GM23338 (cell line): ENCODE data around the gene TMEM135. TPM values are rescaled to one million over a fixed set of nuclear protein-coding genes. Genes with fewer than 3 reads are reported as not detected.

Experiments used
- ATAC-seq: fragments of 200-7000 bp; cut with Tn5 transposase; 3 replicates; pipeline ENCODE4 v1.9.1; 2020
- DNase-seq: peaks from one replicate; pipeline ENCODE4 v3.0.0-alpha.2; 2015; ENCODE audit warnings: low spot score
- H2AFZ ChIP-seq: fragments of 200-600 bp; sonication (generic); 2 replicates; pipeline ENCODE4 v1.8.0; 2016; ENCODE audit warnings: antibody characterized with exemption, mild to moderate bottlenecking, moderate library complexity
- H3F3A ChIP-seq: fragments of 200-600 bp; sonication (generic); replicated peaks from 2 replicates; pipeline ENCODE4 v1.8.0; 2017; ENCODE audit warnings: antibody characterized with exemption, mixed run types, low read depth
- H3K27ac ChIP-seq: fragments of 200-600 bp; sonication (generic); 2 replicates; pipeline ENCODE4 v1.6.1; 2016; ENCODE audit warnings: low read depth
- H3K27me3 ChIP-seq: fragments of 200-600 bp; sonication (generic); 2 replicates; pipeline ENCODE4 v1.8.0; 2016; ENCODE audit warnings: mild to moderate bottlenecking, mixed run types, moderate library complexity; ENCODE audit not compliant: insufficient read depth
- H3K36me3 ChIP-seq: fragments of 200-600 bp; sonication (generic); 2 replicates; pipeline ENCODE4 v1.8.0; 2016; ENCODE audit warnings: mild to moderate bottlenecking; ENCODE audit not compliant: insufficient read depth
- H3K4me1 ChIP-seq: fragments of 200-600 bp; sonication (generic); 2 replicates; pipeline ENCODE4 v1.8.0; 2016; ENCODE audit warnings: mild to moderate bottlenecking, moderate library complexity; ENCODE audit not compliant: insufficient read depth
- H3K4me2 ChIP-seq: fragments of 200-600 bp; sonication (generic); 2 replicates; pipeline ENCODE4 v1.7.1; 2017; ENCODE audit warnings: mixed run types
- H3K4me3 ChIP-seq: fragments of 200-600 bp; sonication (generic); 2 replicates; pipeline ENCODE4 v1.6.1; 2016; ENCODE audit warnings: mixed run types
- H3K79me2 ChIP-seq: fragments of 200-600 bp; sonication (generic); replicated peaks from 2 replicates; pipeline ENCODE4 v1.8.0; 2017; ENCODE audit warnings: mild to moderate bottlenecking; ENCODE audit not compliant: insufficient read depth
- H3K9me2 ChIP-seq: fragments of 200-600 bp; sonication (generic); 2 replicates; pipeline ENCODE4 v1.8.0; 2017; ENCODE audit not compliant: insufficient read depth
- H4K20me1 ChIP-seq: fragments of 200-600 bp; sonication (generic); replicated peaks from 2 replicates; pipeline ENCODE4 v1.8.0; 2017; ENCODE audit warnings: mild to moderate bottlenecking; ENCODE audit not compliant: insufficient read depth
- H3K27ac Mint-ChIP-seq: 2 replicates; pipeline ENCODE4 v1.8.0; 2020; ENCODE audit warnings: inconsistent platforms, mild to moderate bottlenecking, moderate library complexity, mixed read lengths
- H3K27me3 Mint-ChIP-seq: 3 replicates; pipeline ENCODE4 v1.8.0; 2022; ENCODE audit warnings: low read depth, mild to moderate bottlenecking, moderate library complexity, mixed read lengths, inconsistent platforms; ENCODE audit not compliant: insufficient read depth, poor library complexity
- H3K36me3 Mint-ChIP-seq: 3 replicates; pipeline ENCODE4 v1.8.0; 2021; ENCODE audit warnings: low read depth, mild to moderate bottlenecking, inconsistent platforms, moderate library complexity, mixed read lengths
- H3K4me1 Mint-ChIP-seq: 3 replicates; pipeline ENCODE4 v1.8.0; 2020; ENCODE audit warnings: mild to moderate bottlenecking, inconsistent platforms, mixed read lengths
- H3K4me3 Mint-ChIP-seq: 3 replicates; pipeline ENCODE4 v1.8.0; 2021; ENCODE audit warnings: moderate library complexity, mild to moderate bottlenecking, inconsistent platforms, mixed read lengths
- H3K9me3 Mint-ChIP-seq: 3 replicates; pipeline ENCODE4 v1.8.0; 2020; ENCODE audit warnings: moderate library complexity, mild to moderate bottlenecking, inconsistent platforms, mixed read lengths
- CREB1 ChIP-seq: fragments of 250-450 bp; sonication (Bioruptor Pico); IDR thresholded peaks from 2 replicates; pipeline ENCODE4 v1.5.0; 2020; ENCODE audit warnings: low read depth, mild to moderate bottlenecking, moderate library complexity
- EZH2 ChIP-seq: fragments of 200-600 bp; sonication (generic); IDR thresholded peaks from one replicate; pipeline ENCODE4 v1.8.0; 2017; ENCODE audit warnings: antibody characterized with exemption, mild to moderate bottlenecking, low read depth; ENCODE audit not compliant: unreplicated experiment
- EZH2phosphoT487 ChIP-seq: fragments of 200-600 bp; sonication (generic); IDR thresholded peaks from one replicate; pipeline ENCODE4 v1.8.1; 2018; ENCODE audit warnings: antibody characterized with exemption; ENCODE audit not compliant: unreplicated experiment
- JUNB ChIP-seq: IDR thresholded peaks from one replicate; pipeline ENCODE4 v1.6.1; 2016; ENCODE audit warnings: antibody characterized with exemption; ENCODE audit not compliant: unreplicated experiment
- NANOG ChIP-seq: IDR thresholded peaks from 2 replicates; pipeline ENCODE4 v1.6.1; 2016; ENCODE audit warnings: antibody characterized with exemption, borderline replicate concordance
- POLR2AphosphoS5 ChIP-seq: IDR thresholded peaks from 2 replicates; pipeline ENCODE4 v1.6.1; 2016; ENCODE audit warnings: antibody characterized with exemption, low read depth
- STAT1 ChIP-seq: IDR thresholded peaks from one replicate; pipeline ENCODE4 v1.6.1; 2016; ENCODE audit warnings: antibody characterized with exemption; ENCODE audit not compliant: unreplicated experiment
- ZNF331 ChIP-seq: fragments of 250-450 bp; sonication (Bioruptor Pico); IDR thresholded peaks from 2 replicates; pipeline ENCODE4 v1.5.0; 2020; ENCODE audit warnings: low read depth, mild to moderate bottlenecking, moderate library complexity
- polyA plus RNA-seq: library from polyadenylated mRNA; unstranded; fragments of >200 nt; fragmentation: Nextera tagmentation; extraction: Ambion mirVana; gene quantifications from 2 replicates; pipeline ENCODE4 v1.2.1, GENCODE V29; 2016
- total RNA-seq: library from RNA; depleted of rRNA; stranded (reverse); fragments of >200 nt; shearing (Covaris generic); gene quantifications from 2 replicates; pipeline ENCODE4 v1.2.3, GENCODE V29; 2014
- TF ChIP-seq, protein P1 (sequence below): IDR thresholded peaks from 2 replicates; pipeline ENCODE4 v1.6.1; 2016; ENCODE audit warnings: antibody characterized with exemption
- TF ChIP-seq, protein P2 (sequence below), 2 experiments: fragments of 200-600 bp in 1 of 2; sonication (generic) in 1 of 2; conservative IDR thresholded peaks; 2 replicates each; pipeline versions ENCODE4 v1.5.1 to v1.6.1; 2016 to 2017; ENCODE audit warnings: antibody characterized with exemption in 2 of 2, low read depth in 2 of 2, mild to moderate bottlenecking in 2 of 2, moderate library complexity in 1 of 2
- TF ChIP-seq, protein P3 (sequence below): IDR thresholded peaks from one replicate; pipeline ENCODE4 v1.6.1; 2018; ENCODE audit warnings: antibody characterized with exemption; ENCODE audit not compliant: unreplicated experiment

TMEM135 gene
- total and polyA plus RNA-seq, 2 experiments from 2014 or later: 23.4 to 49.9 TPM

DNA sequence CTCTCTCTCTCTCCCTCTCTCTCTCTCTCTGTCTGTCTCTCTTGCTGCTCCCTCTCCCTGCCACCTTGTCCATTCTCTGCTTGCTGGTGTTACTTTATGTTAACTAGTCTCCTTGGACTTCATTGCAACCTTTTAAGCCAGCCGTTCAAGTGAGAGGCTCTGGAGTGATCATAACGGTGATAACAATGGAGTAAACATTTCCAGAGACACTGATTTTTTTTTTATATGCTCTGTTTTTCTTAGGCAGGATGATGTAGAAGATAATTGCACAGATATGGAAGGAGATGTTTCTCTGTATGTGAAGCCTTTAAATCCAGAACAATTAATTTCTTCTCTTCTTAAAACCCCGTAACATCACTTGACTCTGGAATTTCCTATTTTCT lies 287.7 kb downstream of the TMEM135 start (continued):
- no peak for TF ChIP-seq EZH2phosphoT487
- no peak for TF ChIP-seq EZH2
- no peak for TF ChIP-seq JUNB
- TF ChIP-seq, protein P1, sequence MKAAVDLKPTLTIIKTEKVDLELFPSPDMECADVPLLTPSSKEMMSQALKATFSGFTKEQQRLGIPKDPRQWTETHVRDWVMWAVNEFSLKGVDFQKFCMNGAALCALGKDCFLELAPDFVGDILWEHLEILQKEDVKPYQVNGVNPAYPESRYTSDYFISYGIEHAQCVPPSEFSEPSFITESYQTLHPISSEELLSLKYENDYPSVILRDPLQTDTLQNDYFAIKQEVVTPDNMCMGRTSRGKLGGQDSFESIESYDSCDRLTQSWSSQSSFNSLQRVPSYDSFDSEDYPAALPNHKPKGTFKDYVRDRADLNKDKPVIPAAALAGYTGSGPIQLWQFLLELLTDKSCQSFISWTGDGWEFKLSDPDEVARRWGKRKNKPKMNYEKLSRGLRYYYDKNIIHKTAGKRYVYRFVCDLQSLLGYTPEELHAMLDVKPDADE: no peak

DNA sequence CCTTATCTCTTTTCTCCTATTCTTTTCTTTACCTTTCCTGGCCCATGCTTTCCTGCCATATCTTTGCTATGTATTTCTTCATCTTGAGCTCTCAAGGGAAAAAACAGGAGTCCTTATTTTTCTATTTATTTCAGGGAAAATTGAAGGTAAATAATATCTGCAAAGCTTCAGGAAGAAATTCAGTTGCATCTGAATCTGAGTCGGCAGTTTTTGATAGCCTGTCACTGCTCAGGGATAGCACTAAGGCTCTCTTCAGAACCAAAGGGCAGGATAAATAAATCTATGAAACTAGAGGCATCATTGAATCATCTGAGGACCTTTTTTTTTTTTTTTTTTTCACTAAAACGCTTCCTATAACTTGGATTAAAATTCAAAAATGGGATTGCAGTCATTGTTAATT lies 288.9 kb downstream of the TMEM135 start:
- Mint-ChIP-seq H3K27ac (no peak overlapping the region; the same call in 1 of the 2 replicates), H3K9me3 (no peaks in the 10 kb centered on the region), H3K36me3 (no peaks in the 10 kb centered on the region), H3K4me3 (no peak overlapping the region), H3K4me1 (no peaks in the 10 kb centered on the region), H3K27me3 (peaks cover 2% of the 10 kb centered on the region)
- Histone ChIP-seq H3K4me2 (no peak overlapping the region), H3F3A (no peaks in the 10 kb centered on the region), H2AFZ (no peak overlapping the region), H3K27me3 (no peaks in the 10 kb centered on the region), H3K36me3 (no peaks in the 10 kb centered on the region), H3K79me2 (no peaks in the 10 kb centered on the region), H3K9me2 (no peaks in the 10 kb centered on the region), H4K20me1 (no peaks in the 10 kb centered on the region; the same call in 1 of the 2 replicates), H3K4me1 (no peaks in the 10 kb centered on the region), H3K4me3 (no peak overlapping the region), H3K27ac (no peak overlapping the region)
- no peak for ATAC-seq
- TF ChIP-seq, protein P2, sequence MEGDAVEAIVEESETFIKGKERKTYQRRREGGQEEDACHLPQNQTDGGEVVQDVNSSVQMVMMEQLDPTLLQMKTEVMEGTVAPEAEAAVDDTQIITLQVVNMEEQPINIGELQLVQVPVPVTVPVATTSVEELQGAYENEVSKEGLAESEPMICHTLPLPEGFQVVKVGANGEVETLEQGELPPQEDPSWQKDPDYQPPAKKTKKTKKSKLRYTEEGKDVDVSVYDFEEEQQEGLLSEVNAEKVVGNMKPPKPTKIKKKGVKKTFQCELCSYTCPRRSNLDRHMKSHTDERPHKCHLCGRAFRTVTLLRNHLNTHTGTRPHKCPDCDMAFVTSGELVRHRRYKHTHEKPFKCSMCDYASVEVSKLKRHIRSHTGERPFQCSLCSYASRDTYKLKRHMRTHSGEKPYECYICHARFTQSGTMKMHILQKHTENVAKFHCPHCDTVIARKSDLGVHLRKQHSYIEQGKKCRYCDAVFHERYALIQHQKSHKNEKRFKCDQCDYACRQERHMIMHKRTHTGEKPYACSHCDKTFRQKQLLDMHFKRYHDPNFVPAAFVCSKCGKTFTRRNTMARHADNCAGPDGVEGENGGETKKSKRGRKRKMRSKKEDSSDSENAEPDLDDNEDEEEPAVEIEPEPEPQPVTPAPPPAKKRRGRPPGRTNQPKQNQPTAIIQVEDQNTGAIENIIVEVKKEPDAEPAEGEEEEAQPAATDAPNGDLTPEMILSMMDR (conservative IDR thresholded peaks at IDR 0.05; ENCODE audit: low read depth in 2 of 2): no peak
- no peak for DNase-seq

DNA sequence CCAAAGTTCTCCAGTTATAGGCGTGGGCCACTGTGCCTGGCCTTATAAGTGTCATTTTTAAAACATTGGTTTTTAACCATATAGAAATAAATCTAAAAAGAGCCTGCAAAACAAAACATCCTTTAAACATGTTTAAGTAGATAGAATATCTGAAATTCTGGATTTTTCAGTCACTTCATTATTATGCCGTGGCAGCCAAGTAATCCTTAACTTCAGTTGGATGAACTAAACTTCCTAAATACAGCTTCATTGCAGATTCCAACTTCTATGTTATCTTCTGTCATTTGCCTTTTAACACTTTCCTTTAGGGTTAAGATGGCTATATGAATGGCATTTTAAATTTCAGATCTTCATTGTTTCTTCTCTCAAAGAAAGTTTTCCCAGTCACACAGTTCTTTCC lies 291.4 kb downstream of the TMEM135 start:
- H3K4me3 Mint-ChIP-seq: no peak overlapping the region
- ATAC-seq (no peak), DNase-seq (no peak)
- no peaks in the 10 kb centered on the region for H3F3A ChIP-seq
- no peak overlapping the region for H3K4me2 ChIP-seq
- no peak overlapping the region for H3K4me3 ChIP-seq
- H3K27me3 ChIP-seq: no peaks in the 10 kb centered on the region
- no peaks in the 10 kb centered on the region for H3K9me3 Mint-ChIP-seq
- no peaks in the 10 kb centered on the region; the same call in 1 of the 2 replicates for H4K20me1 ChIP-seq
- no peak overlapping the region for H3K27ac ChIP-seq
- no peaks in the 10 kb centered on the region for H3K4me1 ChIP-seq
- H3K9me2 ChIP-seq: no peaks in the 10 kb centered on the region
- H3K4me1 Mint-ChIP-seq: no peaks in the 10 kb centered on the region
- no peak overlapping the region for H3K27ac Mint-ChIP-seq
- 0 out of 3 replicates have a peak, but pooled peaks cover 3% of the 10 kb centered on the region for H3K36me3 Mint-ChIP-seq
- H3K27me3 Mint-ChIP-seq: peaks cover 3% of the 10 kb centered on the region
- H3K36me3 ChIP-seq: no peaks in the 10 kb centered on the region
- H2AFZ ChIP-seq: no peak overlapping the region
- no peaks in the 10 kb centered on the region for H3K79me2 ChIP-seq
- TF ChIP-seq POLR2AphosphoS5 (no peak), CREB1 (CRISPR knock-in tag) (no peak), ZNF331 (CRISPR knock-in tag) (no peak), JUNB (no peak), NANOG (no peak), EZH2phosphoT487 (no peak), STAT1 (no peak)
- TF ChIP-seq, protein P3, sequence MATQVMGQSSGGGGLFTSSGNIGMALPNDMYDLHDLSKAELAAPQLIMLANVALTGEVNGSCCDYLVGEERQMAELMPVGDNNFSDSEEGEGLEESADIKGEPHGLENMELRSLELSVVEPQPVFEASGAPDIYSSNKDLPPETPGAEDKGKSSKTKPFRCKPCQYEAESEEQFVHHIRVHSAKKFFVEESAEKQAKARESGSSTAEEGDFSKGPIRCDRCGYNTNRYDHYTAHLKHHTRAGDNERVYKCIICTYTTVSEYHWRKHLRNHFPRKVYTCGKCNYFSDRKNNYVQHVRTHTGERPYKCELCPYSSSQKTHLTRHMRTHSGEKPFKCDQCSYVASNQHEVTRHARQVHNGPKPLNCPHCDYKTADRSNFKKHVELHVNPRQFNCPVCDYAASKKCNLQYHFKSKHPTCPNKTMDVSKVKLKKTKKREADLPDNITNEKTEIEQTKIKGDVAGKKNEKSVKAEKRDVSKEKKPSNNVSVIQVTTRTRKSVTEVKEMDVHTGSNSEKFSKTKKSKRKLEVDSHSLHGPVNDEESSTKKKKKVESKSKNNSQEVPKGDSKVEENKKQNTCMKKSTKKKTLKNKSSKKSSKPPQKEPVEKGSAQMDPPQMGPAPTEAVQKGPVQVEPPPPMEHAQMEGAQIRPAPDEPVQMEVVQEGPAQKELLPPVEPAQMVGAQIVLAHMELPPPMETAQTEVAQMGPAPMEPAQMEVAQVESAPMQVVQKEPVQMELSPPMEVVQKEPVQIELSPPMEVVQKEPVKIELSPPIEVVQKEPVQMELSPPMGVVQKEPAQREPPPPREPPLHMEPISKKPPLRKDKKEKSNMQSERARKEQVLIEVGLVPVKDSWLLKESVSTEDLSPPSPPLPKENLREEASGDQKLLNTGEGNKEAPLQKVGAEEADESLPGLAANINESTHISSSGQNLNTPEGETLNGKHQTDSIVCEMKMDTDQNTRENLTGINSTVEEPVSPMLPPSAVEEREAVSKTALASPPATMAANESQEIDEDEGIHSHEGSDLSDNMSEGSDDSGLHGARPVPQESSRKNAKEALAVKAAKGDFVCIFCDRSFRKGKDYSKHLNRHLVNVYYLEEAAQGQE: no peak
- TF ChIP-seq, protein P1: no peak
- TF ChIP-seq, protein P2 (conservative IDR thresholded peaks at IDR 0.05; ENCODE audit: low read depth in 2 of 2): no peak
